ENCODE results near the gene LEF1. TPM values are rescaled to one million over a fixed set of nuclear protein-coding genes. Genes with fewer than 3 reads are reported as not detected.
A peak's percentile ranks its signal among the peaks of the same experiment; 100 is the strongest.

Gene LEF1
- total RNA-seq, 1 donor from 2014 or later: 76.6 TPM

DNA sequence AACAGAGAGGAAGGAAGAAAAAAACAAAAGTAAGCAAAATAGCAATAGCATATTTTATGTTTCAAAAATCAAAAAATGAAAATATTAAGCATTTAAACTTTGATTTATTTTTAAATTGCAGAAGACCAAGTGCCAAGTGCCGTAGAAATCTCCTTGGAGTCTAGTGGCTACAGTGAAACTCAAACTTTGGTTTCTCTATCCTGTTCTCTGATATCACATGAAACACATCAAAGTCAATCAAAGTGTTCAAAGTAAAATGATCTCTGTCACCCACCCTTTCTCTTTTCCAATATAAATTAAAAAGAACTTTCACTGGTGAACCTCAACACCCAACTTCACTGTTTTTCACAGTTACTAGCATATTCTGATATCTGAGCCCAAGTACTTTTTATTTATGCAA is 98.0 kb downstream of the LEF1 start:
- Mint-ChIP-seq H3K36me3 (peaks cover 16% of the 10 kb centered on the region), H3K4me3 (no peak overlapping the region), H3K4me1 (peaks cover 5% of the 10 kb centered on the region), H3K27me3 (ENCODE audit: low read depth) (no peaks in the 10 kb centered on the region), H3K27ac (no peak overlapping the region), H3K9me3 (no peaks in the 10 kb centered on the region)
- no peak for TF ChIP-seq CTCF (IDR thresholded peaks at IDR 0.05; ENCODE audit: unreplicated experiment)
- DNase-seq (ENCODE audit: low spot score in 2 of 2, unreplicated experiment in 2 of 2): no peak

- no peaks in the 10 kb centered on the region for H3K27me3 Mint-ChIP-seq (ENCODE audit: low read depth)
- no peaks in the 10 kb centered on the region for H3K9me3 Mint-ChIP-seq
- H3K36me3 Mint-ChIP-seq: peaks cover 16% of the 10 kb centered on the region
- H3K27ac Mint-ChIP-seq: no peak overlapping the region
- TF ChIP-seq CTCF (IDR thresholded peaks at IDR 0.05; ENCODE audit: unreplicated experiment): no peak
- DNase-seq (ENCODE audit: low spot score in 2 of 2, unreplicated experiment in 2 of 2): no peak
- no peak overlapping the region for H3K4me3 Mint-ChIP-seq
- H3K4me1 Mint-ChIP-seq: peaks cover 5% of the 10 kb centered on the region
Measured at GRCh38 chr4:108068442-108068841, 100.3 kb downstream of the LEF1 start.

GRCh38 chr4:108060686-108061321 is 107.9 kb downstream of the LEF1 start:
- Mint-ChIP-seq H3K36me3 (peaks cover 10% of the 10 kb centered on the region), H3K27me3 (ENCODE audit: low read depth) (no peaks in the 10 kb centered on the region), H3K4me3 (no peak overlapping the region), H3K9me3 (no peaks in the 10 kb centered on the region), H3K27ac (no peak overlapping the region), H3K4me1 (no peaks in the 10 kb centered on the region)
- no peak for TF ChIP-seq CTCF (IDR thresholded peaks at IDR 0.05; ENCODE audit: unreplicated experiment)
- no peak for DNase-seq (ENCODE audit: low spot score in 2 of 2, unreplicated experiment in 2 of 2)

DNA sequence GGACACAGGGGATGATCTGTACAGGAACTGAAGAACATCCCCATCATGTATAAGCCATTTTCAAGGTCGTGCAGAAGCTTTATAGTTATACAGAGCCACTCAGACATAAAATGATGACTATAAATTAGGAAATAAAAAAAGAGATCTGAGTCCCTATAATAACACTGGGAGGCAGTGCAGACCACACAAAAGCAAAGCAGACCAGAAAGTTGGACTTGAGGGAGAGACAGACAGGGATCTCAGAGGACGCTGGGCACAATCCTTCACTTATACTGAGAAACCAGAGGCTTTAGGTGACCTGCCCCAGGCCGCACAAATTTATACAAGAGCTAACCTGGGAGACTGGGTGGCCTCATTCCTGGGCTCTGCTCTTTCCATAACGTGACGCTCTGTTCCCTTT is 108.6 kb downstream of the LEF1 start:
- H3K9me3 Mint-ChIP-seq: no peaks in the 10 kb centered on the region
- TF ChIP-seq CTCF (IDR thresholded peaks at IDR 0.05; ENCODE audit: unreplicated experiment): no peak
- peaks cover 10% of the 10 kb centered on the region for H3K36me3 Mint-ChIP-seq

DNA sequence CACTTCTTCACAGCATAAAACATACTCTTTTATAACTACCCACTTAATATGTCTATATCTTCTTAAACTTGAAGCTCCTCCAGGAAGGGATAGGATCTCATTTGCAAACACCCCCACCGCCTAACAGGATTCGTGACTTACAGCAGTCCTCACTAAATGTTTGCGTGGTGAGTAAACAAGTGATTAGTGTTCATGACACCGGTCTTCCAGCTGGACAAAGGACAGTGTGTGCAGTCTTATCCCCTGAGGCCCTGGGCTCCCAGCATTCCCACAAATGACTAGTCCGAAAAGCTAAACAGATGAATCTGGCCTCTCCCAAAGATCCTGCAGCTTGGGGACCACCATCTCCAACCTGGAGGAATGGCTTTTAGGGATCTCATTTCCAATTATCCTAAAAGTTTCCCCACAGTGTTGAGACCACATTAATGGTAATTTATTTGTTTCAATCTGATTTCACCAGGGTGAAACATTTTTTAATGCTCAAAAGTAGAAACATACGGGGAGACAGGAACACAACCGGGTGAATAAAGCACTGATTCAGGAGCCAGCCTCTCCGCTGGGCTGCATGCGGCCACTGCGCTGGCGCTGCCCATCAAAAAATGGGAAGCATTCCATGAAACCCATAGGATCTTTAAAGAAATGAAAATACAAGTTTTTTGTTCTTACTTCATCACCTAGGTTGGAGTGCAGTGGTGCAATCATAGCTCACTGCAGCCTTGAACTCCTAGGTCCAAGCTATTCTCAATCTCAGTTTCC is 109.9 kb downstream of the LEF1 start:
- no peak for DNase-seq (ENCODE audit: low spot score in 2 of 2, unreplicated experiment in 2 of 2)
- no peak for TF ChIP-seq CTCF (IDR thresholded peaks at IDR 0.05; ENCODE audit: unreplicated experiment)
- H3K9me3 Mint-ChIP-seq: no peaks in the 10 kb centered on the region
- H3K27me3 Mint-ChIP-seq (ENCODE audit: low read depth): no peaks in the 10 kb centered on the region
- peak overlapping the region; percentile 35 for H3K27ac Mint-ChIP-seq
- no peak overlapping the region for H3K4me3 Mint-ChIP-seq
- no peaks in the 10 kb centered on the region for H3K4me1 Mint-ChIP-seq
- H3K36me3 Mint-ChIP-seq: peaks cover 5% of the 10 kb centered on the region

More for the DNA sequence above, 108.6 kb downstream of the LEF1 start:
- Mint-ChIP-seq H3K4me1 (no peaks in the 10 kb centered on the region), H3K4me3 (no peak overlapping the region), H3K27ac (no peak overlapping the region), H3K27me3 (ENCODE audit: low read depth) (no peaks in the 10 kb centered on the region)
- no peak for DNase-seq (ENCODE audit: low spot score in 2 of 2, unreplicated experiment in 2 of 2)

All from mesothelial cell of epicardium (in vitro differentiated cells).